RKO (cell line): ENCODE measurements around the gene DMKN.

ENCODE experiments used
- DNase-seq: peaks from one replicate; pipeline ENCODE4 v3.0.0-alpha.2; 2016; ENCODE audit warnings: low spot score

Gene DMKN

GRCh38 chr19:35549879-35550523 lies 36.6 kb upstream of the DMKN start:
- no peak for DNase-seq

- peak; percentile 65 for DNase-seq
These were observed 35.8 kb upstream of the DMKN start for GRCh38 chr19:35549174-35549788.

DNA sequence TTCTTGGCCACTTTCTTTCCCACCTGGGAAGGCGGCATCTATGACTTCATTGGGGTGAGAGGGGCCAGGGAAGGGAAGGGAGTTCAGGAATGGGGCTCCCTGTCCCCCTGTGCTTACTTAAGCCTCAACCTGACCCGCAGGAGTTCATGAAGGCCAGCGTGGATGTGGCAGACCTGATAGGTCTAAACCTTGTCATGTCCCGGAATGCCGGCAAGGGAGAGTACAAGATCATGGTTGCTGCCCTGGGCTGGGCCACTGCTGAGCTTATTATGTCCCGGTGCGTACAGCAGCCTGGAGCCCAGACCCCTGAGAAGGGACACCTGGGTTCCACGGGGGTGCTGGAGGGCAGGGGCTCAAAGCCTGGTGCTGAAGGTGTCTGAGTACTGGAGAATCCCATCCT lies 33.1 kb upstream of the DMKN start:
- DNase-seq: no peak

GRCh38 chr19:35545855-35546381 lies 32.5 kb upstream of the DMKN start:
- DNase-seq: peak; percentile 37

GRCh38 chr19:35545001-35545854 lies 31.8 kb upstream of the DMKN start, which contains the start of gene TMEM147:
TMEM147 (plus strand) TSS chr19:35545626; CDS start chr19:35545740, 114 bp downstream.
- peak; percentile 92 for DNase-seq

- DNase-seq: peak; percentile 38
These were observed 30.8 kb upstream of the DMKN start for GRCh38 chr19:35544110-35544802.

- no peak for DNase-seq
These were observed 30.0 kb upstream of the DMKN start for GRCh38 chr19:35543280-35544109.

DNA sequence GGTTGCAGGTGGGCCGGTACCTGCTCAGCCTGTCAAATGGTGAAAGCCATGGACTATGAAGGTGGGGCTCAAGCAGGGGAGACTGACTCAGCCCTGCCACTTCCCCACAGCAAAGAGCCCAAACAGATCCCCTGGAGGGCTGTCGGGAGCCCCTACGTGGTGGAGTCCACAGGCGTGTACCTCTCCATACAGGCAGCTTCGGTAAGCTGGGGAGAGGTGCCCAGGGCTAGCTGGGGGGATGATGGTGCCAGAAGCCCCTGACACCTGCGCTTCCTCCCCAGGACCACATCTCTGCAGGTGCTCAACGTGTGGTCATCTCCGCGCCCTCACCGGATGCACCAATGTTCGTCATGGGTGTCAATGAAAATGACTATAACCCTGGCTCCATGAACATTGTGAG lies 28.8 kb upstream of the DMKN start:
- no peak for DNase-seq

- no peak for DNase-seq
These were observed 27.0 kb upstream of the DMKN start for GRCh38 chr19:35540356-35540927.

DNA sequence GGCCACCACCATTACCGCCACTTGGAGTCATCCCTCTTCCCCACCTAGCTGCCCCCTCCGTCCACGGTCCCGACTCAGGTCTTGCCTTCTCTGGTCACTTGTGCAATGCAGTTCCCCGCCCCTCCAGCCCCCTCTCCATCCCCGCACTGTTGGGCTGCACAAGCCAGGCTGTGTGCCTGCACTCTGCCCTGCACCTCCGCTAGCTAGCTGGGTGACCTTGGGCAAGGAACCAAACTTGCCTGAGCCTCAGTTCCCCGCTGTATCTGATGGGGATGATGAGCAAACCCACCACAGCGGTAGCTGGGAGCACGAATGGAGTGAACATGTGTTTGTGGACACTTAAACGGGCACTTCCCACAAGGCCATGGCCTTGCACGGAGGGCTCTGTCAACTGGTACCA lies 26.4 kb upstream of the DMKN start:
- DNase-seq: no peak

- no peak for DNase-seq
These were observed 25.9 kb upstream of the DMKN start for GRCh38 chr19:35539314-35539713.

DNA sequence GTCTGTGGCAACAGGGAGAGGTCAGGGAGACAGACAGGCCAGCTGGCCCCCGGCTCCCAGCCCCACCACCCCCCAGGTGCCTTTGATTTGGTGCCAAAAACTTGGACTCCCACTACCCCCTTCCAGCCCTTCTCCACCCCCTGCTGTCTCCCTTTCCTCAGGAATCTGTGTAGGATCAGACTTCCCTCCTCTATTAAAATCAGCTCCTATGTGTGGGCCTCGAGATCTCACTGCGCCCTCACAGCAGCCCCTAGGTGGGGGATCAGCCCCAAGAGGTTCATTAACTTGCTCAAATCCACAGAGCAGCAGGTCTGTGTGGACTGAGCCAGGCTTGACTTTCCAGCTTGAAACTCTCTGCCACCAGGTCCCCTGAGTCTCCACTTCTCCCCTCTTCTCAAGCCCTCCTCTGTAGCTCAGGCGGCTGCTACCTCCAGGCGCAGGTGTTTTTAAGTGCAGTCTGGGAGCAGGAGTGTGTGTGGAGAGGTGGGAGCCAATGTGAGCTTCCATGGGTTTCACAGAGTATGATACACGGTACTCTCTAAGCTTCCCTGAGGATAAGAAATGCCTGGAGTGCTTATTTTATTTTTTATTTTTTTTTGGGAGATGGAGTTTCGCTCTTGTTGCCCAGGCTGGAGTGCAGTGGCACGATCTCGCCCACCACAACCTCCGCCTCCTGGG lies 21.5 kb upstream of the DMKN start:
- DNase-seq: no peak

GRCh38 chr19:35533822-35534392 lies 20.5 kb upstream of the DMKN start:
- no peak for DNase-seq

DNA sequence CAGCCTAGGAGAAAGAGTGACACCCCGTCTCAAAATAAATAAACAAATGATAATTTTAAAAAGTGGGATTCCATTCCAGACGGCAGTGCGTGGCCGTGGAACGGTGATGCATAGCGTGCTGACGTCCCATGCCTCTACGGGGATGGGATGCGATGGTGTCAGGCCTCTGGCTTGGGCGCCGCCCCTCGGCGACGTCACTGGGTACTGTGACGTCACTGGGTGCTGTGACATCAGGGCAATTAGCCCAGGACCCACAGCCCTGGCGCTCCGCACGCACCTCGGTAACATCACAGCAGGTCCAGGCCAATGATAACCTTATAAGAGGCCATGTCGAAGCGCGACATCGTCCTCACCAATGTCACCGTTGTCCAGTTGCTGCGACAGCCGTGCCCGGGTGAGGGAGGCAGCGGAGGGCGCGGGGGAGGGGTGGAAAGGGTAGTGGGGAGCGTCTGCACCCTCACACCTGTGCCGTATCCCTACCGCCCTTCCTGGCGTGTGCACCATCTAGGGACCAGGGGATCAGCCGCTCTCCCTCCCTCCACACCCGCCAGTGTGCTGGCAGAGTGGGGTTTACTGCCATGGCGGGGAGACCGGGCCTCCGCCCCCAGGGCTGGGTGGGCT lies 19.9 kb upstream of the DMKN start, which contains the start of gene GAPDHS:
Gene GAPDHS, plus strand, starts transcription at position 256 of the 621 bp plus-strand sequence. Its CDS starts 72 bp downstream, at position 328.
- no peak for DNase-seq

GRCh38 chr19:35531291-35531690 lies 17.8 kb upstream of the DMKN start:
- no peak for DNase-seq

DNA sequence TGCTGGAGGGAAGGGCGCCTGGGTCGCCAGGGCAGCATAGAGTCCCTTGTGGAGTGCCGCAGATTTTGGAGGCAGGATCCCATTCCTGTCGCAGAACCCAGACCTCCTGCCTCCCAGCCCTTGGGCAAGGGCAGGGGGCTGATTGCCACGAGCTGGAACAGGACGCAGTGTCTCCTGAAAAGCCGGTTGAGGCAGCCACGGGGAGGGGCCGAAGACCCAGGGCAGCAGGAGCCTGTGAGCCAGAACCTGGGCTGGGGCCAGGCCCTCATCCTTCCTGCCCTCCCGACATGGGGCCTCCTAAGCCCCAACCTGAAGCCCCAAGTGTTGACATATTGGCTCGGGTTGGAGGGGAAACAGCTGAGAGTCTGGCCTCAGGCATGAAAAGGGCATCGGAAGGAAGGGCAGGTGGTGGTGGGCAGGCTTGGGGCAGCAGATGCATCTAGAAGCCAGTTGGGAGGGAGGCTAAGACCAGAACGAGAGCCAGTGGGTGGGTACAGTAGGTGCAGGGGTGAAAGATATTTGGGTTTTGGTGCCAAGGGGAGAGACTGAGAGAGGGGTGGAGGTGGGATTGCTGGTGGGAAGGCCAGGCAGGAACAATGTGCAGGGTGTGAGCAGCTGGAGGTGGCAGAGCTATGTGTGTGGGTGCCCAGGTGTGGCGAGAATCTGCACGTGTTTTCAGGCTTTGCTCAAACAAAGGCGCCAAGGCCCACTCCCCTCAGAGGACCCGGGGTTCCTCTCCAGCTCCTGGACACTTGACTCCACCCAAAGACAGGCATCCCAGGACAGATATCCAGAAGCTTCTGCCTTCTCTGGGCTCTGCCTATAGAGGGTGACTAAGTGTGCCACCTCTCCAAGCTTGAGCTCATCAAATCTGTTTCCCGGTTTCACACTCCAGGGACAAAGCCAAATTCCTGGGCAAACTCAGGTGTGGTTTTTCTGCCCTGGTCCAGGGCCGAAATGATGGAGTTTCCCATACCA lies 16.1 kb upstream of the DMKN start:
- DNase-seq: no peak

- DNase-seq: no peak
These were observed 15.0 kb upstream of the DMKN start, which contains the start of gene SBSN for GRCh38 chr19:35528218-35529038. SBSN (minus strand) TSS chr19:35528311; CDS start chr19:35528281, 30 bp downstream.
